ENCODE data around the gene SENP7.
A peak's percentile ranks its signal among the peaks of the same experiment; 100 is the strongest.
"Not testable (repeated sequence)": the region's sequence is repeated elsewhere in the genome, so short reads cannot be mapped to it uniquely, and the experiment has no call there.

SENP7 gene, protein sequence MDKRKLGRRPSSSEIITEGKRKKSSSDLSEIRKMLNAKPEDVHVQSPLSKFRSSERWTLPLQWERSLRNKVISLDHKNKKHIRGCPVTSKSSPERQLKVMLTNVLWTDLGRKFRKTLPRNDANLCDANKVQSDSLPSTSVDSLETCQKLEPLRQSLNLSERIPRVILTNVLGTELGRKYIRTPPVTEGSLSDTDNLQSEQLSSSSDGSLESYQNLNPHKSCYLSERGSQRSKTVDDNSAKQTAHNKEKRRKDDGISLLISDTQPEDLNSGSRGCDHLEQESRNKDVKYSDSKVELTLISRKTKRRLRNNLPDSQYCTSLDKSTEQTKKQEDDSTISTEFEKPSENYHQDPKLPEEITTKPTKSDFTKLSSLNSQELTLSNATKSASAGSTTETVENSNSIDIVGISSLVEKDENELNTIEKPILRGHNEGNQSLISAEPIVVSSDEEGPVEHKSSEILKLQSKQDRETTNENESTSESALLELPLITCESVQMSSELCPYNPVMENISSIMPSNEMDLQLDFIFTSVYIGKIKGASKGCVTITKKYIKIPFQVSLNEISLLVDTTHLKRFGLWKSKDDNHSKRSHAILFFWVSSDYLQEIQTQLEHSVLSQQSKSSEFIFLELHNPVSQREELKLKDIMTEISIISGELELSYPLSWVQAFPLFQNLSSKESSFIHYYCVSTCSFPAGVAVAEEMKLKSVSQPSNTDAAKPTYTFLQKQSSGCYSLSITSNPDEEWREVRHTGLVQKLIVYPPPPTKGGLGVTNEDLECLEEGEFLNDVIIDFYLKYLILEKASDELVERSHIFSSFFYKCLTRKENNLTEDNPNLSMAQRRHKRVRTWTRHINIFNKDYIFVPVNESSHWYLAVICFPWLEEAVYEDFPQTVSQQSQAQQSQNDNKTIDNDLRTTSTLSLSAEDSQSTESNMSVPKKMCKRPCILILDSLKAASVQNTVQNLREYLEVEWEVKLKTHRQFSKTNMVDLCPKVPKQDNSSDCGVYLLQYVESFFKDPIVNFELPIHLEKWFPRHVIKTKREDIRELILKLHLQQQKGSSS

DNA sequence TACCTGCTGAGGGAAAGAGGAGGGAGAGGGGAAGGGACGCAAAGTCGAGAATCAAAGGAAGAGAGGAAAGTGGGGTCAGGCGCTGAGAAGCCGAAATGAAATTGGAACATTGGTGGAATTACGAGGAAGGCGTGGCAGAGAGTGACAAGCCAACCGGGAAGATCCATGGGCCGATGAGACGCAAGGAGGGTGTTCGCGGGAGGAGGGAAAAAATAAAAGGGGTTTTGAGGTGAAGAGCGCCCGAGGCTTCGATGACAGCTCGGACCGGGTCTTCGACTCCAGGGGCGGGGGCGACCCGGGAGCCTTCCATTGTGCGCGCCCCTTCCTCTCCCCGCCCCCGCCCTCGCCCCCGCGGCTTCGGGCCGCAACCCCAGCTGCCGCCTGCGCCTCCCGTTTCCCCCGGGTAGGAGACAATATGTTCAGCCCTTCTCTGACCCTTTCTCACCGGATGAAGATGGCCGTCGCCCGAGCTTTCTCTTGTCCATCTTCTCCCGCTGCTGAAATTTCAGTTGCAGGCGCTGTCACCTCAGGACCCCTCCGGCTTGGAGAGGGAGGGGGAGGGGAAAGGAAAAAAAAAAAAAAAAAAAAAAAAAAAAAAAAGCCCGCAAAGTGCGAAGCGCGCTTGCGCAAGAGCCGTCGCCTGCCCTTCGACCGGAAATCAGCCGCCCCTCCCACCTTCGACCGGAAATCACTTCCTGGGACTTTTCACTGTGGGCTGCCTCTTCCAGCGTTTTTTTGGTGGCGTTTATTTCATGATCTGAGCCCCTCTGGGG lies at the start of gene SENP7:
Gene SENP7, minus strand, starts transcription at position 567 of the 773 bp plus-strand sequence. Its CDS starts 82 bp downstream, at position 485.
- peak; percentile 87 for DNase-seq

DNA sequence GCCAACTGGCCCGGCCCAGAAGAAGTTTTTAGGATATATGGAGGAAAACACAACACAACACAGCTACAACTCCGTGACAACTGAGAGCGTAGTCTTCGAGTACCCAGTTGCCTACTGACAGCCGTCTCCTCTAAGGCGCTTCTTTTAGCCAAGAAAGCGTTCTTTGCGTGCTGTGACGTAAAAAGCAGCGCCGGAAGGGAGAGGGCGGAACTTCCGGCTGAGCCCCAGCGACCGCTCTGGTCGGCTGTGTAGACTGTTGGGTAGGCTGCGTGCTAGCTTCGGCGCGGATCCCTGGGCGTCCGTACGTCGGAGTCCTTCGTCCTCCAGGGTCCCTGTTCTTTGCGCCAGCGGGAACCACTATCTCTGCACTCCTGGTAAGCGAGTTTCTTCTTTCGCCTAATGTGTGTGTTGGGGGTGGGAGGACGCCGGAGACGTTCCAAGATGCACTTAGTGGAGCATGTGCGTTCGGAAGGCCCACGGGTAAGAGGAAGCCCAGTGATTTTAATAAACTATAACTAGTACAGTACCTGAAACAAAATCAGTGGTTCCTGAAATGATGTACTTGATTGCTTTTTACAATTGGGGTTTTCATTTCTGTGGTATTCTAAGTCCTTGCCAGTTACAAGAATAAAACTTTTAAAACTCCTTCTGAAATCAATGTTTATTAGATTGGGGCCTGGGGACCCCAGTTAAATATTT lies 48.8 kb upstream of the SENP7 start, which contains the start of gene TRMT10C:
Gene TRMT10C, plus strand, starts transcription at position 239 of the 699 bp plus-strand sequence. CDS start 2,914 bp downstream, outside the sequence.
- DNase-seq = peak; percentile 93

- no peak for DNase-seq
Observed at GRCh38 chr3:101556064-101556463, 43.1 kb upstream of the SENP7 start.

GRCh38 chr3:101553381-101553780 lies 40.4 kb upstream of the SENP7 start:
- not testable (repeated sequence) for DNase-seq

- not testable (repeated sequence) for DNase-seq
Observed at GRCh38 chr3:101551359-101552081, 38.5 kb upstream of the SENP7 start.

GRCh38 chr3:101549473-101549872 lies 36.5 kb upstream of the SENP7 start:
- no peak for DNase-seq

DNA sequence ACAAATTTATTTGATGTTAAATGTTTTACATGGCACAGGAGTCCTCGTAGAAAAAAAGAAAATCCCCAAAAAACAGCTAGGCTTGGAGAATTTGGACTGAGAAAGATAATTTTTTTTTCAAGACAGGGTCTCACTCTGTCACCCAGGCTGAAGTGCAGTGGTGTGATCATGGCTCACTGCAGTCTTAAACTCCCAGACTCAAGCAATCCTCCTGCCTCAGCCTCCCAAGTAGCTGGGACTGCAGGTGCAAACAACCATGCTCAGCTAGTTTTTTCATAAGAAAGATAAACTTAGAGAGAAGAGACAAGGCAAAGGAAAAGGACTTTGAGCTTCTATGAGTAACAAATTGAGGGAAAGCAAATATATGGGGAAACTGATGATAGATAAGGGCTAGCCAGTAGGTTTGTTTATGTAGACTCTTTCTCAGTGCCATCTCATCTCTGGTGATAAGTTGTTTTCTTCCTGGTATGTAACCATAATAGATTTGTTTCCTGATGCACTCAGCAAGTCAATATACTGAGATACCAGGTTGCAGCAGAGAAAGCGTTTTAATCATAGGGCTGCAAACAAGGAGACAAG lies 35.6 kb upstream of the SENP7 start:
- DNase-seq = no peak

GRCh38 chr3:101544161-101544850 lies 31.3 kb upstream of the SENP7 start:
- DNase-seq = no peak

DNA sequence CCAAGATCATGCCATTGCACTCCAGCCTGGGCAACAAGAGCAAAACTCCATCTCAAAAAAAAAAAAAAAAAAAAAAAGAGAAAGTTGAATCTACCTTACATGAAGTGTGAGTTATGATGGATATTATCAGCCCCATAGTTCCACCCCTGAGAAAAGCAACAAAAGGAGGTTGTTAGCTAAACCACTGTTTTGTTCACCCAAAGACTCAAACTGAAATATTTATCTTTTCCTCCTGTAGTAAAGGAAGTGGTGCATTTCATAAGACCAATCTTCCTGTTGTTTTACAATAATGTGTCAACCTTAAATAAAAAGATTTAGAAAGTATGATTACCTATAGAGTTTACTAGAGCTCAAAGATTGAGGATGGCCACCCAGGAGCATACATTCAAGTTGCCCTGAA lies 29.9 kb upstream of the SENP7 start:
- no peak for DNase-seq

- DNase-seq = not testable (repeated sequence)
Observed at GRCh38 chr3:101536955-101537354, 23.9 kb upstream of the SENP7 start.

DNA sequence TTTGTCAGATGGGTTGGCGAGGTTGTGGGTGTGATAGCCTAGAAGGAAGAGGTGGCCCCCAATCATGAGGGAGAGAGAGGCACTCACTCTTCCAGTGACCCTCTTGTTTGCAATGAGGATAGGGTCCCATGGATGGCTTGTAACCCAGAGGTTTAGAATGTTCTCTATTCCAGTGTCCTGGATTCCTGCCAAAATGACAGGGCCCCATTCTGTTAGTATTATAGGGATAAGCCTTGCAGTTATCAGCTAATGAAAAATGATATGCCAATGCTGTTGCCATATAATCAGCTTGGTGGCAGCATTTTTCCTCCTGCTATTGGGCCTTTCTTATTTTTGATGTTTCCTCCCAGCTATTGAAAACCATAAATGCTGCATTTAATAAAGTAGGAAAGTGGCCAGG lies 23.3 kb upstream of the SENP7 start:
- no peak for DNase-seq

- no peak for DNase-seq
Observed at GRCh38 chr3:101535221-101535620, 22.2 kb upstream of the SENP7 start.

DNA sequence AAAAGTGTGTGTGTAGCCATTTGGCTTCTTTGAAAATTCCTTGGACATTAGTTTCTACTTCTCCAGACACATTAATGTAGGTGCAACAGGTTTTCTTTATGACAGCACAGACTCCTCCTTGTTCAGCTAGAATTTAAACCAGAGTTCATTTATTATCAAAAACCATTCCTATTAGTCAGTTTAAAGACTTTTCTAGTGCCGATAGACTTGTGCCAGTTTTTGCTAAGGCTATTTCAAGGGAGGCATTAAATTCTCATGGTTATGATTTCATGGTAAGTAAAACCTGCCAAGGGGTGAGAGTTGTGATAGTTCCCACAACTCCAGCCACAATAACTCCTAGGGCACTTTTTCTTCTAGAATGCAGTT lies 20.6 kb upstream of the SENP7 start:
- DNase-seq = peak; percentile 7

DNA sequence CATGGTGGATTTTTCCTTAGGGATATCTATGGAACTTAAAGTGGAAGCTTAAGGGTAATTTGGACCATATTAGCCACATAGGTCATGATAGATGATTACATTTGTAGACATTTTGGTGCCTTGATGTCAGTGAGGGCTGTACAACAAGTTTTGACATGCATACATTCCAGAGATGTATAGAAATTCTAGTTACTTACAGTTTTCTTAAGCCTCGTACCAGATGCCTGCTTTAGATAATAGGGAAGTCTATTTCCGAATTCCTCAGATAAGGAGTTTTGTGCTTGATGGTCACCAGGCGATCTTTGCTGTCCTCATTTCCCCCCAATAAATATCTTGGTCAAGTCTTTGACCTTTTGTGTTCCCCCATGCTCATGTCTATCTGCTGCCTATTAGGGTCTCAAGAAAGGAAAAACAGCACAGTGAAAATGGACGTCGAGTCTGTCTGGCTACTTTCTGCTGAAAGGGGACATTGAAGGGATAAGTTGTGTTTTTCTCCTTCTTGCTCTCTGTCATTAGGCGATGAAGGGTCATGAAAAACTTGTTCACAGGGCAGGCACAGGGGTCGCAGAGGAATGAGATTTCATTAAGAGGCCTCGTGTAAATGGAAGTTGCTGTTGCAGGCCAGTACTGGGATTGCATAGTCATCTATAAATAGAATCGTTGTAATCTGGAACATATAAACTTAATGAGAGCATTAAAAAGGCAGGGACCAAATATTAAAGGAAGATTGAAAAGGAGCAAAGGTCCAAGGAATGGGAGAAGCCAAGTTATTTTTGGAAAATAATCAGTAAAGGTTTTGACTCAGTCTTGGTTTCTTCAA lies 20.0 kb upstream of the SENP7 start:
- DNase-seq = no peak

DNA sequence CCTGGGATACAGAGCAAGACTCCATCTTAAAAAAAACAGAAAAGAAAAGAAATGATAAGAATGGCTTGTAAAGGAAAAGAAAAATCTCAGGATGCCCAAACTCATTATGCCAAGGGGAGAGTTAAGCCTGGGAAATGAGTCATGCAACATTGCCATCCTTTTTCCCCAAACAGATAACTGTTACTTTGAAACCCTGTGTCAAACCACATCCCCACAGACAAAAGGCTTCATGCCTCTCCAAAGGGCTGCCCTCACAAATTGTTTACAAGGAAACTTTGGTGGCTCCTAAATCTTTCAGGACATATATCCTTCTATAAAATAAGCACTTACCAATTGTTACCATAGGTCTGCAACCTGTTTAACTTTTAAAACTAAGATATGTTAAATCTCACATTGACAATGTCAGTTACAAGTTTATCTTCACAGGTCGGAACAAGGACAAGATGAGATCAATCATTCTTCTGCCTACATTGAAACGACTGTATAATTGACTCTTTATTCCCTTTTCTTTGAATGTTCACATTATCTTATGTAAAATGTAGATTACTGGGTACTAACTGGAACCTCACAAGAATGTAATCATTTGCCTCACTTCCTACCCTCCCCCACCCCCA lies 18.6 kb upstream of the SENP7 start:
- no peak for DNase-seq

- DNase-seq = no peak
Observed at GRCh38 chr3:101530686-101531047, 17.7 kb upstream of the SENP7 start.

- DNase-seq = no peak
Observed at GRCh38 chr3:101529816-101530685, 17.0 kb upstream of the SENP7 start.

GRCh38 chr3:101527906-101528305 lies 14.9 kb upstream of the SENP7 start:
- DNase-seq = no peak

All from fibroblast of skin of right biceps (primary cell).